Measurements from ENCODE around the gene CENATAC.

GRCh38 chr11:119025099-119025473 is 27.1 kb downstream of the CENATAC start:
- TF ChIP-seq CTCF (IDR thresholded peaks at IDR 0.05) (no peak), EZH2 (IDR thresholded peaks at IDR 0.05; ENCODE audit: borderline replicate concordance, insufficient read depth, low read depth, low read length, poor library complexity, severe bottlenecking) (no peak)

Data from B cell (primary cell).